GM18909 (cell line): ENCODE results near the gene SLC22A31.

Experiments used
- ATAC-seq: cut with Tn5 transposase; IDR thresholded peaks from one replicate; pipeline ENCODE4 v1.9.1; 2021; ENCODE audit warnings: mild to moderate bottlenecking; ENCODE audit not compliant: unreplicated experiment, poor library complexity

Gene SLC22A31

DNA sequence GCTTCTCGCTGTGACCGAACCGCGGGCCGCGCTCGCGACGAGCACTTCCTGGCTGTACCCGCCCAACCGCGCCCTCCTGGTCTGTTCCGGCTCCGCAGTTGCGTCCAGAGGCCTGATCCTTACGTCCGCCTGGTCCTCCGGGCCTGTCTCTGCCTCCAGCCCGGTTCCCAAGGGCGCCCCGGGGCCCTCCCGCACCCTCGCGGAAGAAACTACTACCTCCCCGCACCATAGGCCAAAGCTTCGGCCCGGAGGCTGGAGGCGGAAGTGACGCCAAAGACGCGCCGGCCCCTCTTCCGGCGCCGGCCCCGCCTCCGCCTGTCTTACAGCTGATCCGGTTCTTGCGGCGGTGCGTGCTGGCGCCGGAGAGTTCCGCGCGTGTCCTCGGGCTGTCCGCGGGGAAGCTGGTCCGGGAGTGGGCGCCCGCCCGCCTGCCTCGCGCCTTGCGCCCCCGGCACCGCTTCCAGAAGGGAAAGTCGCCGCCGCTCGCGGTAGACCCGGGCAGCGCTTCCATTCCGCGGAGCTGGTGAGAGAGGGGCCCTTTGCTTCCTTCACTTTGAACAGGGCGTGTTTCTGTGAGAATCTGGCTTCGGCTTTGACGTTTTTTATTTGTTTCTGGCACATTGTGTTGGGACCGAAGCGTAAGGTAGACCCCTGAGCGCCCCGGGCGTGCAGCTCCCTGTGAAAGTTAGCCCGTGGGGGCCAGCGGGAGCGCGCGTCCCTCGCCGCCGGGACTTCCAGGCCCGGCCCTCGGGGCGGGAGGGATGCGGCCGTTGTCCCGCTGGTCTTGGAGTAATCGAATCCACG, 17.3 kb upstream of the SLC22A31 start, which contains the start of gene ZNF778:
Gene ZNF778 (plus strand): TSS at position 316 of the 804 bp plus-strand sequence. CDS start 3,425 bp downstream, outside the sequence.
- peak; percentile 85 for ATAC-seq

DNA sequence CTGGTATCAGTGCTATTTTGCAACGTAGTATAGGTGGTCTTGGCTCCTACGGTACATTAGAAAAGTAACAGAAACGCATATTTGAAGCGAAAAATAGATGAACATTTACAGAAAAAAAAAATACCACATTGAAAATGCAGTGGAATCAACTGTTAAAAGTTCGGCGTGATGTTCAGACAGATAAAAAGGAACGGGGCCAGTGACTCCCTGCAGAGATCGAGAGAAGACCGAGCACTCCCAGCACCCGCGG, 16.7 kb upstream of the SLC22A31 start:
- no peak for ATAC-seq

DNA sequence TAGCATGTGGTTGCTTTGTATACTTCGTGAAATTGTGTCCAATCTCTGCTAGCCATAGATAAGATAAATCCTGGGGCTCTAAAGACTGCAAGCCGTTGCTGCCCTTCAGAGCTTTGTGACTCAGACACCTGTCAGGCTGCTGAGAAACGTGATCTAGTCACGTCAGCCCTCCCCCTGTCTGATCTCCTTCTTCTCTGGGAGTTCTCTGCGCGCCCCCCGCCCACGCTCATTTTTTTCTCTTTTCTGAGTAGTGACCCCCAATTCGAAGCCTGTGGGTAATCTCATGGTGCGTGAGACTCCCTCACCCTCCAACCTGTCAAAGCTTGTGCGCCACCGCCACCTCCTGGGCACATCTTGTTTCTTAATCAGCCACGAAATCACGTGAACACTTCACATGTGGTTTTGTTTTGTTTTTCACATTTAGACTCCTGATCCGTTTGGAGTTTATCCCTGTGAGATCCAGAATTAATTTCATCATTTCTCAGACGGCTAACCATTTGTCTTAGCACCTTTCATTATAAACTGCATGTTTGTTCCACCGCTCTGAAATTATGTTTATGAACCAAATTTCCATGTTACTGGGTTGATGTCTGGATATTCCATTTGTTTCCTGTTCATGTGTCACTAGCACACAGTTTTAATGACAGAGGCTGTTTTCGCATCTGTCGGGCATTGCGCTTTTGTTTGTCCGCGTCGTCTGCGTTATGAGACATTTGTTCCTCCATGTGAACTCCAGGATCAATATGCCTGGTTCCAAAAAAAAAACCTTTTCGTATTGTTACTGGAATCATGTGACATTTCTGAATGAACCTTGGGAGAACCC, 16.2 kb upstream of the SLC22A31 start:
- no peak for ATAC-seq

DNA sequence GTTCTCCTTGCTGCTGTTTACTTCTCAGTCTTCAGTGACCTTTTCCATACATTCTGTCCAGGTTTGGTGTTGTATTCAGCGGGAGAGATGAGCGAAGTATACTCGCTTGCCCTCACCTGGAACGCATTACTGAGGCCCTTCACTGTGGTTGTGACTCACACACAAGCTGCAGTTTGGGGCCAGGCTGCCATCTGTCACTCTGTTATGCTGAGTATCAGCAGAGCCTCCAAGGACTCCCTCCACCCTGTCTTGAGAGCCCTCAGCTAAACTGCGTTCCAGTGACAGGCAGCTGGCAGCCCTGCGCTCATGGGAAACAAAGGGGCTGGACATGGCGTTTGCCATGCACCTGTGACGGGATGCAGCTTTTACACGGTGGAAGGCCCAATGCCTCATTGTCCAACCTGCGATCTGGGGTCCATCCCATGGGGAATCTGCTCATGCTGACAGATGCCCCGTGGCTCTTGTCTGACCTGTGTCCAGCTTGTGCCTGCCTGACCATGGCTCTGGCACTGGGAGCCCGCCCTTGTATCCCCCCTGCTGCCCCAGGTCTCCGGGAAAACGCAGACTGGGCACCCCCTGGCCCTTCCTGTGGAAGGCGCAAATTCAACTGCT, 10.7 kb upstream of the SLC22A31 start:
- ATAC-seq: no peak

DNA sequence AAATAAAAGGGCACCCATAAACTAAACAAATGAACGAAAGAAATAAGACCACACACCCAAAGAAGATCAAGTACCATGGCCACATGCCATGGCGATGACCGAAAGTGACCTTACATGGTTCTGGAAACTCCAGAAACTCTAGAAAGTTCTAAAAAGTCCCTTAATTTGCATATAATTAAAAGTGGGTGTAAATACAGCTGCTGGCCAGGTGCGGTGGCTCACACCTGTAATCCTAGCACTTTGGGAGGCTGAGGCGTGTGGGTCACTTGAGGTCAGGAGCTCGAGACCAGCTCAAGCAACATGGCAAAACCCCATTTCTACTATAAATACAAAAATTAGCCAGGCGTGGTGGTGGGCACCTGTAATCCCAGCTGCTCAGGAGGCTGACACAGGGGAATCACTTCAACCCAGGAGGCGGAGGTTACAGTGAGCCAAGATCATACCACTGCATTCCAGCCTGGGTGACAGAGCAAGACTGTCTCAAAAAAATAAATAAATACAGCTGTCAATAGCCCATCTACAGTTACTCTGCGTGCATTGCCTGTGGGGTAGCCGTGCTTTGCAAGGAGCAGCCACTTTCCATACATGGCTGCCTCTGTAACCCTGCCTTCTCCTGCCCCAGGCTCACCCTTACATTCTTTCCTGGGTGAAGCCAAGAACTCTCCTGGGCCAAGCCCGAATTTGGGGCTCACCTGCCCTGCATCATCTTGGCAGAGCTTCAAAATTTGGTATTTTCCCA, 10.0 kb upstream of the SLC22A31 start:
- no peak for ATAC-seq

DNA sequence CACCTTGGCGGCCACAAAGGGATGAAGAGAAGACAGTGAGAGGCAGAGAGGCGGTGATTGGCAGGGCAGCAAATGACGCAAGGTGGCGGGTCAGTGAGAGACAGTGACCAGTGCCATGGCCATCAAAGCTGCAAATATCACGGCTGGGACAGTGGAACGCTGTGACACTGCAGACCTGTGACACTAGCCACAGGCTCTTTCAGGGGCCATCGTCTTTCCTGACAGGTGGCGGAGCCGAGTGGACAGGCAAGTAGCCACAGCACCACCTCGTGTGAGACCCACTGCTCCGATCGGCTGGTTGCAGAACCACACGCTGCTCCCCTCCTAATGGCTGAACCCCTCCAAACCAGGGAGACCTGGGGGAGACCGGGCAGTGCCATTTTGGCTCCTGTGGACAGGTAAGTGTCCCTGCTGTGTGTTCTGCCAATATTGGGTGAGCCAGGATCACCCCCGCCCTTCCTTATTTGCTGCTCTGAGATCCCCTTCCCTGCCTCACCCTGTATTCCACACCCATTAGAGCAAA, 9.2 kb upstream of the SLC22A31 start:
- no peak for ATAC-seq

DNA sequence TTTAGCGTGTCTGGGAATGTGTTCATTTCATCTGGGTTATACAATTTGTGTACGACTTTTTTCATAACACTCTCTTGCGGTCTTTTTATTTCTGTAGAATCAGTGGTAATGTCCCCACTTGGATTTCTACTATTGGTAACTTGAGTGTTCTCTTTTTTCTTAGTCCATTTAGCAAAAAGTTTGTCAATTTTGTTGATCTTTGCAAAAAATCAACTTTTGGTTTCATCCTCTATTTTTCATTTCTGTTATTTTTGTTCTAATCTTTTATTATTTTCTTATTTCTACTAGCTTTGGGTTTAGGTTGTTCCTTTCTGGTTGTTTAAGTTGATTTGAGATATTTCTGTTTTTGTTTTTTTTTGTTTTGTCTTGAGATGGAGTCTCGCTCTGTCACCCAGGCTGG, 7.7 kb upstream of the SLC22A31 start:
- ATAC-seq: no peak

DNA sequence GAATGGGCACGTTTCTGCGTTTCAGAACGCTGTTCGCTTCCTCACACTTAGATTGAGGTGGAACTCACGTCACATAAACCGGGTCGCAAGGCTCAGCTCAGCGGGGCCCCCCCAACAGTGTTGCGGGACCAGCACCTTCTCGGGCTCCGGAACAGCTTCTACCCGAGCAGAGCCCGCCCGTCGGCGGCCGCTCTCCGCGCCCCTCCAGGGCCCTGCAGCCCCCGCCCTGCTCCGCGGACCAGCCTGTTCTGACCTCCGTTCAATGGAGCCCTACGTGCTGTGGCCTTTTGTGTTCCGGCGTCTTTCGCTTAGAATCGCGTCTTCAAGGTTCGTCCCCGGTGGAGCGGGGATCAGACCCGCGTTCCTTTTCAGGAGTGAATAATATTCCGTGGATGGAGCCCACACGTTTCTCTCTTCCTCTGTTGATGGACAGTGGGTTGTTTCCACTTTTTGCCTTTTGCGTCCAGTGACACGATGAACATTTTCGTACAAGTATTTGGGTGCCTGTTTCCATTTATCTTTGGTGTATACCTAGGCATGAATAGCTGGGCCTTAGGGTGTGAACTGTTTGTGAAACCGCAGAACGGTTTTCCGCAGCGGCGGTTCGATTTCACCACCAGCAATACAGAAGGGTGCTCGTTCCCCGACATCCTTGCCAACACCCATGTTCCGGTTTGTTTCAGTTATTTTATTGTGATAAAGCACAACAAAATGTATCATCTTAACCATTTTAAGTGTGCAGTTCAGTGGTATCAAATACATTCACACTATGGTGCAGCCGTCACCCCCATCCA, 2.3 kb upstream of the SLC22A31 start:
- no peak for ATAC-seq

DNA sequence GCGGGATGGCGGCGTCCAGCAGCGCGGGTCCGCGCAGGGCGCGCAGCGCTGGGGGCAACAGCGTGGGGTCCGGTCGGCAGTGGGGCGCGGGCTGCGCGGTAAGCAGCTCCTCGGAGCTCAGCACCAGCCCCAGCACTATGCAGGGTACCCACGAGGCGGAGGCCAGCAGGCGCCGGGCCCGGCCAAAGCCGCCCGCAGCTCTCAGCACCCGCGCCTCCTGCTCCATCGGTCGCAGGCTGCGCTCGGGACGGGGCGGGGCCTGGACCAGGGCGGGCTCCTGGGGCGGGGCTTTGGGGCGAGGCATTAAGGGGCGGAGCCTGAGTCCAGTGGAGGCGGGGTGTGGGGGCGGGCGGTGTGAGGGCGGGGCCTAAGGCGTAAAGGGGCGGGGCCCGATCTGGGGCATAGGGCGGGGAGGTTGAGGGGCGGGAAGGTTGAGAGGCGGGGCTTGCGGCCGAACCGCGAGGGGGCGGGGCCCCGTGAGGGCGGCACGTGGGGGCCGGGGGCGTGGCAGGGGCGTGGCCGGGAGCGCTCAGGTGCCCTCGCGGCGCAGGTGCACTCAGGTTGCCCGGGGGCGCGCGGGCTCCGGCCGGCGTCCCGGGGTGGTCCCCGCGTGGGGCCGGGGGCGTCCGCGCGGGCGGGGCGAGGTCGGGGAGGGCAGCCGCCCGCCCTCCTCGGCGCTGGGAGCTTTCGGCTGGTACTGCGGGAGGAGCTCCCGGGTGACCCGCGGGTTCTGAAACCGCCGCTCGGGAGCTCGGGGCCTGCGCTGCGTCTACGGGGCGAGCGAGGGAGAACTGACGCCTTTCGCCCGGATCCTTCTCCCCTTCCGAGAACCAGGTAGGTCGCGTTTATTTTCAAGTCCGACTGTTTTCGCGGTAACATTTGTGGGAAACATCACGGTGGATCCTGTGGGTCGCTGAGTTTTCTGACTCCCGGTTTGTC, 1.4 kb upstream of the SLC22A31 start:
- ATAC-seq: peak; percentile 46

DNA sequence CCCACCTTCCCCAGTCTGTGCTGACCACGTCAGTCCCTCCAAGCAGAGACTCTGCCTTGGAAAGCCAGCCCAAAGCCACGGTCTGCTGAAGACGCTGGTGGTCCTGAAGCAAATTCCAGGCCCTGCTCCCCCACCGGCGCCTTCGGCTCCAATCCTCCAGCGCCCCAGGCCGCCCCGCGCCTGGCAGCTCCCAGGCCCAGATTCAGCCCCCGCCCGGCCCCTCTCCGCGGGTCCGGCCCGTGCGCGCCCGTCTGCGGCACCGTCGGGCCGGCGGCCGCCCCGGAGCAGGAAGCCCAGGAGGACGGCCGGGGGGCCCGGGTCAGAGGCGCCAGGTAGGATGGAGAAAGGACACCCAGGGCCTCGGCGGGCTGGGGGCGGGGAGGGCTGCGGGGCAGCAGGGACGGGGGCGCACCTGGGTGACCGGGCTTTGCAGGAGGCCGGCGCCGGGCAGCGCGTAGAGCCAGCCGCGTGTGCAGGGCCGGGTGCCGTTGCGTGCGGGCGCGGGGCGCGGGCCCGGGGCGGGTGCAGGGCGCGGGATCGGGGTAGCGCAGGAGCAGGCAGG, 594 bp upstream of the SLC22A31 start:
- no peak for ATAC-seq

DNA sequence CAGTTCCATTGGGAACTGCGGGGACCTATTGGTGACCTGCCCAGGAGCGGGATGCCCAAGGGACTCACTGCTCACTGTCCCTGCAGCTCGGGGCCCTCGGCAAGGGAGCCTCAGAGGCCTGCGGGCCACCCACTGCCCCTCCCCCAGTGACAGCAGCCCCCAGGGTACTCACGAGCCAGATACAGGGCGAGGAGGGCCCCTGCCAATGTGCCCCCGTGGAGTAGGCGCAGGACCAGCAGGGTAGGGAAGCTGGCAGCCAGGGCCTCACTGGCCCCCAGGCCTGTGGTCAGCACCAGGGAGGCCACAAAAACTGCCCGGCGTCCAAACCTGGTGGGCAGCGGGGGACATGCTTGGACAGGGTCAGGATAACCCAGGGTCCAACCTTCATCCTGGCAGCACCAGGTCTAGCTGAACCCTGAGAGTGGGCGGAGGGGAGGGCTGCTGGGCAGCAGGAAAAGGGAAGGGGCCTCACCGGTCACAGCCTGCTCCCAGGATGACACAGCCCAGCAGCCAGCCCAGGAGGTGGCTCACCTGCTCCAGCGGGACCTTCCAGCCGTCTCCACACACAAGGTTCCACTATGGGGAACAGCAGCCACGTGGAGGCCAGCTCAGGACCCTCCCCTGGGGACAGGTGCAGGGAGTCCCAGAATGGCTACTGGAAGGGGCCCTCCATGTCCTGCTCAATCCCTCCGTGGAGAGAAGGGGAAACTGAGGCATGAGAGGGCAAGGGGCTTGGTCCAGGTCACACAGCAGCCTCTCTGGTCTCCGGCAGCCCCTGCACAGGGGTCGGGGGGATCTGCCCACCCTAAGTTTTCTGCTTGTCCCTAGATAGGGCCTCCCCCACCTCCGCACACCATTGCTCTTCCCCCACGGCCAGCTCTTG, 855 bp downstream of the SLC22A31 start:
- ATAC-seq: no peak

DNA sequence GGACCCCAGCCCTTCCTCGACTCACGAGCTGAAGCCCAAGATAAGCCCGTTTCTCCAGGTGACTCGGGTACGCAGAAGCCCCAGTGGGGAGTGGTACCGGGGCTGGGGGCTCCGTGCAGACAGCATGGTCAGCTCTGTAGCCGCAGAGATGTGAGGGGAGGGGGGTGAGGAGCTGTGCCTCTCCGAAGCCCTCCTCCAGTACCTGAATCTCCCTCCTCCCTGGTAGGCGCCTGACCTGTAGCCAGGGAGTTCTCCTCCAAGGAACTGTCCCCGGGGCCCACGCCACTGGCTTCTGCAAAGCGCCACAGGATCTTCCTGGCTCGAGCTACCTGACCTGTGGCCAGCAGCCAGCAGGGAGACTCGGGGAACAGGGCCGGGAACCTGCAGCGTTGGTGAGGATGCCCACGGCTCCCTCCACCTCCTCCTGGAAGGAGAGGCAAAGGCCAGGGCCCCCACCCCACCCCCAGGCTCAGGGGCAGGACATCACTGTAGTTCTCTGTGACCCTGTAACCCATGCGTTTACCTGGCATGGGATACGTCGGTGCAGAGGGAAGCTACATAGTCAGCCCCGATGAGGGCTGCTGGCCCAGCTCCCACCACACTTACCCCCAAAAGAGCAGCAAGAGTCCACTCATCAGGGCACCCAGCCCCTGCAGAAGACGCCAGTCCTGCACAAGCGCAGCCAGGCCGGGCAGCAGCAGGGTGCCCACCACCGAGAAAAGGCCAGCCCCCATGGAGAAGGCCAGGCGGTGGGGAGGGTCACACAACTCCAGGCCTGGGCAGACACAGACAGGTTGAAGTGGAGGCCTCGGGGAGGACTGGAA, 1.7 kb downstream of the SLC22A31 start:
- no peak for ATAC-seq

DNA sequence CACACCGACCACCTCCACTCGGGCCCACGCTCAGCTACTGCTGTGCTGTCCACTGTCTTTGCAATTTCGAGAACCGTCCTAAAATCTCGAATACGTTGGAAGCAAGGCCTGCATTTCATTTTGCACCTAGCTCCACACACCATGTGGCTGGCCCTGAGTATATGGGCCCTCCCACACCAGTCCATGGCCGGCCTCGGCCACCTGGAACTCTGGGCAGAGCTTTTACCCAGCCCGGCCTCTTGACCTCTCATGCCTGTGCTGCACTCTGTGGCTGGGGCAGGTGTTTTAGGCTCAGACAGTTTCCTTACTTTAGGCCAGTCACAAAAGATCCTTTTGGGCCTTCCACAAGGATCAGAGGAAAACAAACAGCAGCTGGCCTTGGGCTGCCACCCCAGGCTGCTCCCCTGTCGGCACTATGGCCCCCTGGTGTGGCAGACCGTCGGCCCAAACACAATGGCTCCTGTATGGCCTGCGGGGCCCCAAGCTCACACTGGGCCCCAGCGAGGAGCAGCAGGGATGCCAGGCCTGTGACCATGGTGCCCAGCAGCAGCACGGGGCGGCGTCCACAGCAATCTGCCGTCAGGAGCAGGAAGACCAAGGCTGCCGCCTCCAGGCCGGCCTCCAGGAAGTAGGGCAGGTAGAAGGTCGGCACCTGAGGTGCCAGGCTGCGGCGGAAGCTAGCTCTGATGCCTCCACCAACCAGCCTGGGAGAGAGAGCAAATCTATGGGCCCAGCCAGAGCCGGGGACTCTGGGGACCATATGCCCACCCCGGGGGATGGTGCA, 2.5 kb downstream of the SLC22A31 start:
- no peak for ATAC-seq

DNA sequence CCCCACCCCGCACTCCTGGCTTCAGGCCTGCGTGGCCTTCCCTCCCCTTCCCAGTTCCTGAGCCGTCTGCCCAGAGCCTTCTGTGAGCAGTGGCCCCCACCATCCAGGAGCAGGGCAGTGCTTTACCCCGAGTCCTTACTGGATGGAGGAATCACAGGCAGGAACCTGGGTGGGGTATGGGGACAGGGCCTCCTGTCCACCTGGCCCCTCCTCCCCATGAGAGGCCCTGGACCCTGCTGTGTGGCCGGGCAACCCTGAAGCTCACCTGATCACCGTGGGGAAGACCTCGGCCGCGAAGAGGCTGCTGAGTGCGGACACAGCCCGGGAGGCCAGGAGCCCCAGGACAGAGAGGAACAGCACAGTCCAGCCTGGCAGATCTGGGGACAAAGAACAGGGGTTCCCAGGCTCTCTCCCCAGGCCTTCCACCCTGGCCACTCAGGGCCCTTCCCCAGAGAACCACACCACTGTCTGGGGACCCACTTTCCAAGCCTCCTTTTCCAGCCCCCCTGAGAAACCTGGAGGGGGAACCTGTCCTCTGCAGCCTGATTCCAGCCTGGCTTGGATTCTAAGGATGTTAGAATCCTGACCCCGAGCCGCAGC, 3.2 kb downstream of the SLC22A31 start:
- no peak for ATAC-seq

DNA sequence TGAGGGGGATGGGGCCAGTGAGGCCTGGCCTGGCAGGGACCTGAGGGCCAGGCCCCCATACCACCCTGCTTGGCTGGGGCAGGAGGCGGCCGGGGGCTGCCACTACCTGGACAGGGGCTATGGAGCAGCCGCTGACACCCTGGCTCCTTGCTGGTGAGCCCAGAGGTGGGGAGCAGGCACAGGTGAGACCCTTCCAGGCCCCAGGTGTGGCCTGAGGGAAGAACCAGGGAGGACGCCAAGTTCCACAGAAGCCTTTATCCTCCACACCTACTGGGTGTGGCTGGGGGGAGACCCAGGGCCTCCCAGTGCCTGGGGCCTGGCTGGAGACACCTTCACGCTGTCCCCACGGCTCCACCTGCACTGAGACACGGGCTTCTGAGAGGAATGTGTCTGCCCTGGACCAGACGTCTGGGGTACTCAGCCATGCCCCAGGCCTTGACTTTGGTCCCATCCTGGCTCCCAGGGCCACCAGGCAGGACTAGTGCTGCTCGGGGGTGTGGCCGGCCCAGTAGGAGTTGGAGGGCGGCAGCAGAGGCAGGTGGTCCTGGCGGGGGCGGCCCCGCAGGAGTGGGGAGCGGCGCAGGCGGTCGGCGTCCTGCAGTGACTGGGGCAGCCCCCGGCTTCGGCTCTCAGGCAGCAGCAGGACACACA, 4.7 kb downstream of the SLC22A31 start:
- ATAC-seq: no peak
